ENCODE measurements around the gene ENOX2.

Gene ENOX2, protein sequence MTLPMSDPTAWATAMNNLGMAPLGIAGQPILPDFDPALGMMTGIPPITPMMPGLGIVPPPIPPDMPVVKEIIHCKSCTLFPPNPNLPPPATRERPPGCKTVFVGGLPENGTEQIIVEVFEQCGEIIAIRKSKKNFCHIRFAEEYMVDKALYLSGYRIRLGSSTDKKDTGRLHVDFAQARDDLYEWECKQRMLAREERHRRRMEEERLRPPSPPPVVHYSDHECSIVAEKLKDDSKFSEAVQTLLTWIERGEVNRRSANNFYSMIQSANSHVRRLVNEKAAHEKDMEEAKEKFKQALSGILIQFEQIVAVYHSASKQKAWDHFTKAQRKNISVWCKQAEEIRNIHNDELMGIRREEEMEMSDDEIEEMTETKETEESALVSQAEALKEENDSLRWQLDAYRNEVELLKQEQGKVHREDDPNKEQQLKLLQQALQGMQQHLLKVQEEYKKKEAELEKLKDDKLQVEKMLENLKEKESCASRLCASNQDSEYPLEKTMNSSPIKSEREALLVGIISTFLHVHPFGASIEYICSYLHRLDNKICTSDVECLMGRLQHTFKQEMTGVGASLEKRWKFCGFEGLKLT

DNA sequence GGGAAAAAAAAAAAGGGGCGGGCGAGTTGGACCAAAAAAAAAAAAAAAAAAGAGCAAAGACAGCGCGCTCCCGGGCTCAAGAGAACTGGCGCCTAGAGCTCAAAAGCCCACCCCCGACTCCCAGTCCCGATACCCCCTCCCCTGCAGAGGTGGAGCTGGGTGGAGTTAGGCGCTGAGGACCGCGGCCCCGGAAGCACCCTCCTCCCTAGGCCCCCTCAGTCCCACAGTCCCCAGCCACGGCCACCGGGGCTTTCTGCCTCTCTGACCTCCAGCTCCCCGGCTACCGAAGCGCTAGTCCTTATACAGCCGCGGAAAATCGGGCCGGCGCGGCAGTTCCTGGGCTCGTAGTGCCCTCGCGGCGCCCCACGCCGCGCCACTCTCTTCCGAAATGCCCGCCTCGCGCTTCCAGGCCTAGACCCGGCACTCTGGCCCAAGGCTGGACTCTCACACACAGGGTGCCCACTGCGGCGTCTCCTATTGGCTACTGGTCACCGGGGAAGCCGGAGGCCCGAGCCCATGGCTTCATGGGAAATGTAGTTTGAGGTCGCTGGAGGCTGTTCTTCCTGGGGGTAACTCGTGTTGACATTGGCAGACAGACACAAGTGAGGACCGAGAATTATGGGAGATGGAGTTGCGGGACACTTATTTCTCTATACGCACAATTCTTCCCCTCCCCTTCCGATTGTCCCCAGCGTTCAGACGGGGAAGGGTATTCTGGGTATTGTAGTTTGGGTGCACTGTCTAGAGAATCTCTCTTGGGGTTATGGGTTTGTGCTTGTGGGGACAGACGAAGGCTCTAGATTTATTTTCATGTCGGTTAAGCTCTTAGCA is at the start of gene ENOX2:
Gene ENOX2 (minus strand): TSS at position 427 of the 831 bp plus-strand sequence. CDS start 199,993 bp downstream, outside the sequence.
- POLR2A ChIA-PET = interaction anchor here (0.7 kb wide), 1 partner anchor 13 kb away, joined by 3 read pairs; no protein-coding TSS in a partner anchor
- CTCF ChIA-PET = interaction anchor here (1.5 kb wide), 1 partner anchor 14 kb away, joined by 12 read pairs; no protein-coding TSS in a partner anchor
- peak; percentile 92 for DNase-seq (ENCODE audit: extremely low spot score)
- TF ChIP-seq ELF4 (IDR thresholded peaks at IDR 0.05) = peak; percentile 90
- TF ChIP-seq HDGF (IDR thresholded peaks at IDR 0.05; ENCODE audit: borderline replicate concordance) = no peak
- no peak for TF ChIP-seq LEF1 (IDR thresholded peaks at IDR 0.05; ENCODE audit: borderline replicate concordance)
- peak; percentile 60; the same call in 1 of the 2 replicates for TF ChIP-seq SUZ12 (IDR thresholded peaks at IDR 0.05)
- TF ChIP-seq SP1 (IDR thresholded peaks at IDR 0.05) = no peak
- TF ChIP-seq BHLHE40 (IDR thresholded peaks at IDR 0.05; ENCODE audit: borderline replicate concordance) = no peak
- no peak for TF ChIP-seq TARDBP (IDR thresholded peaks at IDR 0.05)
- TF ChIP-seq FOXM1 (IDR thresholded peaks at IDR 0.05; ENCODE audit: borderline replicate concordance) = no peak
- TF ChIP-seq FOXA1 (IDR thresholded peaks at IDR 0.05) = no peak
- TF ChIP-seq L3MBTL2 (conservative IDR thresholded peaks at IDR 0.05) = peak; percentile 92
- TF ChIP-seq CTBP1 (IDR thresholded peaks at IDR 0.05; ENCODE audit: borderline replicate concordance) = no peak
- no peak for TF ChIP-seq NFRKB (IDR thresholded peaks at IDR 0.05)
- no peak for TF ChIP-seq ARNT (IDR thresholded peaks at IDR 0.05)
- peak; percentile 93 for TF ChIP-seq ZNF384 (IDR thresholded peaks at IDR 0.05)
- peak; percentile 92 for TF ChIP-seq FOXK2 (IDR thresholded peaks at IDR 0.05)
- TF ChIP-seq, protein P1, sequence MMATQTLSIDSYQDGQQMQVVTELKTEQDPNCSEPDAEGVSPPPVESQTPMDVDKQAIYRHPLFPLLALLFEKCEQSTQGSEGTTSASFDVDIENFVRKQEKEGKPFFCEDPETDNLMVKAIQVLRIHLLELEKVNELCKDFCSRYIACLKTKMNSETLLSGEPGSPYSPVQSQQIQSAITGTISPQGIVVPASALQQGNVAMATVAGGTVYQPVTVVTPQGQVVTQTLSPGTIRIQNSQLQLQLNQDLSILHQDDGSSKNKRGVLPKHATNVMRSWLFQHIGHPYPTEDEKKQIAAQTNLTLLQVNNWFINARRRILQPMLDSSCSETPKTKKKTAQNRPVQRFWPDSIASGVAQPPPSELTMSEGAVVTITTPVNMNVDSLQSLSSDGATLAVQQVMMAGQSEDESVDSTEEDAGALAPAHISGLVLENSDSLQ (IDR thresholded peaks at IDR 0.05) = peak; percentile 84

GRCh38 chrX:130952266-130953043 is 49.4 kb upstream of the ENOX2 start:
- DNase-seq (ENCODE audit: extremely low spot score) = no peak
- POLR2A ChIA-PET = no interaction called here
- CTCF ChIA-PET = no interaction called here

GRCh38 chrX:130944230-130944629 is 41.2 kb upstream of the ENOX2 start:
- DNase-seq (ENCODE audit: extremely low spot score) = no peak
- ChIA-PET POLR2A (no interaction called here), CTCF (no interaction called here)
- TF ChIP-seq FOXK2 (IDR thresholded peaks at IDR 0.05) (no peak), LEF1 (IDR thresholded peaks at IDR 0.05; ENCODE audit: borderline replicate concordance) (no peak), TARDBP (IDR thresholded peaks at IDR 0.05) (no peak), BHLHE40 (IDR thresholded peaks at IDR 0.05; ENCODE audit: borderline replicate concordance) (no peak), SP1 (IDR thresholded peaks at IDR 0.05) (no peak), SUZ12 (IDR thresholded peaks at IDR 0.05) (no peak), NFRKB (IDR thresholded peaks at IDR 0.05) (no peak), FOXM1 (IDR thresholded peaks at IDR 0.05; ENCODE audit: borderline replicate concordance) (no peak), L3MBTL2 (conservative IDR thresholded peaks at IDR 0.05) (no peak), FOXA1 (IDR thresholded peaks at IDR 0.05) (no peak), ZNF384 (IDR thresholded peaks at IDR 0.05) (no peak), CTBP1 (IDR thresholded peaks at IDR 0.05; ENCODE audit: borderline replicate concordance) (no peak), ELF4 (IDR thresholded peaks at IDR 0.05) (no peak), HDGF (IDR thresholded peaks at IDR 0.05; ENCODE audit: borderline replicate concordance) (no peak)
- TF ChIP-seq, protein P1 (IDR thresholded peaks at IDR 0.05) = no peak

More at GRCh38 chrX:130952266-130953043, 49.4 kb upstream of the ENOX2 start:
- TF ChIP-seq CTBP1 (IDR thresholded peaks at IDR 0.05; ENCODE audit: borderline replicate concordance) = no peak
- no peak for TF ChIP-seq LEF1 (IDR thresholded peaks at IDR 0.05; ENCODE audit: borderline replicate concordance)
- no peak for TF ChIP-seq SP1 (IDR thresholded peaks at IDR 0.05)
- TF ChIP-seq FOXM1 (IDR thresholded peaks at IDR 0.05; ENCODE audit: borderline replicate concordance) = no peak
- no peak for TF ChIP-seq SUZ12 (IDR thresholded peaks at IDR 0.05)
- TF ChIP-seq HDGF (IDR thresholded peaks at IDR 0.05; ENCODE audit: borderline replicate concordance) = no peak
- TF ChIP-seq, protein P1 (IDR thresholded peaks at IDR 0.05) = no peak

- no peak for DNase-seq (ENCODE audit: extremely low spot score)
- CTCF ChIA-PET = no interaction called here
- POLR2A ChIA-PET = no interaction called here
- TF ChIP-seq CTBP1 (IDR thresholded peaks at IDR 0.05; ENCODE audit: borderline replicate concordance) = no peak
- TF ChIP-seq HDGF (IDR thresholded peaks at IDR 0.05; ENCODE audit: borderline replicate concordance) = no peak
- no peak for TF ChIP-seq ARNT (IDR thresholded peaks at IDR 0.05)
- TF ChIP-seq ZNF384 (IDR thresholded peaks at IDR 0.05) = no peak
- TF ChIP-seq SP1 (IDR thresholded peaks at IDR 0.05) = no peak
- TF ChIP-seq L3MBTL2 (conservative IDR thresholded peaks at IDR 0.05) = no peak
- TF ChIP-seq LEF1 (IDR thresholded peaks at IDR 0.05; ENCODE audit: borderline replicate concordance) = no peak
- no peak for TF ChIP-seq TARDBP (IDR thresholded peaks at IDR 0.05)
- TF ChIP-seq SUZ12 (IDR thresholded peaks at IDR 0.05) = no peak
- TF ChIP-seq NFRKB (IDR thresholded peaks at IDR 0.05) = no peak
- TF ChIP-seq FOXA1 (IDR thresholded peaks at IDR 0.05) = no peak
- TF ChIP-seq BHLHE40 (IDR thresholded peaks at IDR 0.05; ENCODE audit: borderline replicate concordance) = no peak
- TF ChIP-seq ELF4 (IDR thresholded peaks at IDR 0.05) = no peak
- TF ChIP-seq FOXM1 (IDR thresholded peaks at IDR 0.05; ENCODE audit: borderline replicate concordance) = no peak
- TF ChIP-seq, protein P1 (IDR thresholded peaks at IDR 0.05) = no peak
These were observed 34.1 kb upstream of the ENOX2 start for GRCh38 chrX:130937101-130937500.

All from HEK293T (cell line).